ENCODE data around the gene NTN3.

GRCh38 chr16:2436110-2436509 lies 35.0 kb upstream of the NTN3 start:
- TF ChIP-seq, protein P1, sequence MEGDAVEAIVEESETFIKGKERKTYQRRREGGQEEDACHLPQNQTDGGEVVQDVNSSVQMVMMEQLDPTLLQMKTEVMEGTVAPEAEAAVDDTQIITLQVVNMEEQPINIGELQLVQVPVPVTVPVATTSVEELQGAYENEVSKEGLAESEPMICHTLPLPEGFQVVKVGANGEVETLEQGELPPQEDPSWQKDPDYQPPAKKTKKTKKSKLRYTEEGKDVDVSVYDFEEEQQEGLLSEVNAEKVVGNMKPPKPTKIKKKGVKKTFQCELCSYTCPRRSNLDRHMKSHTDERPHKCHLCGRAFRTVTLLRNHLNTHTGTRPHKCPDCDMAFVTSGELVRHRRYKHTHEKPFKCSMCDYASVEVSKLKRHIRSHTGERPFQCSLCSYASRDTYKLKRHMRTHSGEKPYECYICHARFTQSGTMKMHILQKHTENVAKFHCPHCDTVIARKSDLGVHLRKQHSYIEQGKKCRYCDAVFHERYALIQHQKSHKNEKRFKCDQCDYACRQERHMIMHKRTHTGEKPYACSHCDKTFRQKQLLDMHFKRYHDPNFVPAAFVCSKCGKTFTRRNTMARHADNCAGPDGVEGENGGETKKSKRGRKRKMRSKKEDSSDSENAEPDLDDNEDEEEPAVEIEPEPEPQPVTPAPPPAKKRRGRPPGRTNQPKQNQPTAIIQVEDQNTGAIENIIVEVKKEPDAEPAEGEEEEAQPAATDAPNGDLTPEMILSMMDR (IDR thresholded peaks at IDR 0.05) = no peak
- TF ChIP-seq POLR2A (IDR thresholded peaks at IDR 0.05) = no peak

Data from heart left ventricle (tissue), 13 donors.